HG03039 (cell line): ENCODE data around the gene PADI3.

Experiments
- ATAC-seq: cut with Tn5 transposase; IDR thresholded peaks from one replicate; pipeline ENCODE4 v1.9.1; 2021; ENCODE audit warnings: mild to moderate bottlenecking, moderate library complexity; ENCODE audit not compliant: unreplicated experiment

PADI3 gene

GRCh38 chr1:17295292-17295691, 46.4 kb downstream of the PADI3 start:
- ATAC-seq: no peak

- no peak for ATAC-seq
These were observed 47.2 kb downstream of the PADI3 start for GRCh38 chr1:17296086-17296485.

- no peak for ATAC-seq
These were observed 49.1 kb downstream of the PADI3 start for GRCh38 chr1:17297991-17298390.

GRCh38 chr1:17301767-17302166, 52.9 kb downstream of the PADI3 start:
- no peak for ATAC-seq

- no peak for ATAC-seq
These were observed 55.4 kb downstream of the PADI3 start for GRCh38 chr1:17304151-17304825.

- ATAC-seq: no peak
These were observed 55.9 kb downstream of the PADI3 start for GRCh38 chr1:17304826-17305175.

- ATAC-seq: no peak
These were observed 56.7 kb downstream of the PADI3 start for GRCh38 chr1:17305576-17306095.

GRCh38 chr1:17306407-17306806, 57.5 kb downstream of the PADI3 start:
- ATAC-seq: no peak

GRCh38 chr1:17306921-17307320, 58.0 kb downstream of the PADI3 start:
- no peak for ATAC-seq

- no peak for ATAC-seq
These were observed 58.4 kb downstream of the PADI3 start for GRCh38 chr1:17307329-17307728.

GRCh38 chr1:17307946-17308345, 59.0 kb downstream of the PADI3 start, which contains the start of gene PADI4:
Gene PADI4 (plus strand): TSS chr1:17308197. CDS start chr1:17308223, 26 bp downstream.
- no peak for ATAC-seq

- no peak for ATAC-seq
These were observed 59.7 kb downstream of the PADI3 start for GRCh38 chr1:17308593-17308992.

- no peak for ATAC-seq
These were observed 60.6 kb downstream of the PADI3 start for GRCh38 chr1:17309426-17310067.

- no peak for ATAC-seq
These were observed 61.3 kb downstream of the PADI3 start for GRCh38 chr1:17310068-17310640.

GRCh38 chr1:17313530-17314309, 64.8 kb downstream of the PADI3 start:
- no peak for ATAC-seq

- no peak for ATAC-seq
These were observed 65.6 kb downstream of the PADI3 start for GRCh38 chr1:17314491-17314971.

GRCh38 chr1:17315542-17316130, 66.7 kb downstream of the PADI3 start:
- no peak for ATAC-seq

- ATAC-seq: no peak
These were observed 67.8 kb downstream of the PADI3 start for GRCh38 chr1:17316704-17317103.

GRCh38 chr1:17318262-17318661, 69.4 kb downstream of the PADI3 start:
- ATAC-seq: no peak

- ATAC-seq: no peak
These were observed 70.9 kb downstream of the PADI3 start for GRCh38 chr1:17319561-17320350.
